Measurements from ENCODE around the gene PBX2.
A peak's percentile ranks its signal among the peaks of the same experiment; 100 is the strongest.
"Not testable (repeated sequence)": the region's sequence is repeated elsewhere in the genome, so short reads cannot be mapped to it uniquely, and the experiment has no call there.

Gene PBX2, protein sequence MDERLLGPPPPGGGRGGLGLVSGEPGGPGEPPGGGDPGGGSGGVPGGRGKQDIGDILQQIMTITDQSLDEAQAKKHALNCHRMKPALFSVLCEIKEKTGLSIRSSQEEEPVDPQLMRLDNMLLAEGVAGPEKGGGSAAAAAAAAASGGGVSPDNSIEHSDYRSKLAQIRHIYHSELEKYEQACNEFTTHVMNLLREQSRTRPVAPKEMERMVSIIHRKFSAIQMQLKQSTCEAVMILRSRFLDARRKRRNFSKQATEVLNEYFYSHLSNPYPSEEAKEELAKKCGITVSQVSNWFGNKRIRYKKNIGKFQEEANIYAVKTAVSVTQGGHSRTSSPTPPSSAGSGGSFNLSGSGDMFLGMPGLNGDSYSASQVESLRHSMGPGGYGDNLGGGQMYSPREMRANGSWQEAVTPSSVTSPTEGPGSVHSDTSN

DNA sequence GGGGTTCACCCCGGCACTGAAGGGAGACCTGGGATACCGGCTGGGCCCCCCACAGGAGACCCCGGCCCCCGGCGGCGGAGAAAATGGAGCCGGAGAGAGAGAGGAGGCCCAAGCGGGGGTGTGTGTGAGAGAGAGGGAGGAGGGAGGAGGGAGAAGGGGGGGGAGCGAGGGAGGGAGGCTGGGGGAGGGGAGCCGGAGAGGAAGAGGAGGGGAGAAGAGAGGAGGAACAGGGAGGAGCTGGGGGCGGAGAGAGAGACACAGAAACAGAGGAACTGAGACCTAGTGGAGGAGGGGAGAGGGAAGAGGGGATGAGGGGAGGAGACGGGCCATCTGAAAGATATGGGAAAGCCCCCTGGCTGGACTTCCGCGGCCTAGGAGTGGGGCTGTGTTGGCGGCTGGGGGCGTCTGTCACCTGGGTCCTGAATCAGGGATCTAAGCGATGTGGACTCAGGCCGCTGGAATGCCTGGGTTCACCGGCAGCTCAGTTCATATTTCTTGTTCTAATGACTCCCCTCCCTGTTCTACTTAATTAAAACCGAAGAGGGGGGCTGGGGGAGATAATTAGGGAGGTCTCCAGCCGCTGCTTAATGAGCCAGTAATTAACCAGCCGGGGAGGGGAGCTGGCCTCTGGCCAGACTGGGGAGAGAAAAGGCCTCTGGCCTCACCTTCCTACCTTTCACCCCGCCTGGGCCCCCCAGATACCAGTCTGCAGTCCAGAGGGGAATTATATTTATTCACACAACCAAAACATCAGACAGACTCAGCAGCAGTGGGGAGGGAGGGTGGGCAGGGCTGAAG is at the start of gene PBX2:
TSS of gene PBX2 (minus strand) at position 149 of the 798 bp plus-strand sequence. CDS start 287 bp downstream, outside the sequence.
- peak; percentile 89 for DNase-seq

DNA sequence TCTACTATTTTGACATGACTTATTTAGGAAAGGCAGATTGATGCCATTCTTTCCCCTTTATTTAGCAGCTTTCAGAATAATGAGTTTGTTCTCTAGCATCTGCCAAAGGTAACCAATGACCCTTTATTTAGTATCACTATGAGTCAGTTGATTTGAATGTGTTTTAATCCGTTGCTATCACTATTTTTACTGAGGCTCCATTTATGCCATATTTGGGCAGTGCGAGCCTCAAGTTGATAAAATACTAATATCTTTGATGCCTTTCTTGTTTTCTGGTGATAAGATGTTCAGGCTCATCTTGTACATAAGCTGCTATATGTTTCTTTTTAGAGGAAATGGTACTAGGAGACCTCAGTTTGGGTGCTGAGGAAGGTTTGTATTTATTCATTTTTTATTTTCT is 49.5 kb upstream of the PBX2 start:
- DNase-seq = no peak

DNA sequence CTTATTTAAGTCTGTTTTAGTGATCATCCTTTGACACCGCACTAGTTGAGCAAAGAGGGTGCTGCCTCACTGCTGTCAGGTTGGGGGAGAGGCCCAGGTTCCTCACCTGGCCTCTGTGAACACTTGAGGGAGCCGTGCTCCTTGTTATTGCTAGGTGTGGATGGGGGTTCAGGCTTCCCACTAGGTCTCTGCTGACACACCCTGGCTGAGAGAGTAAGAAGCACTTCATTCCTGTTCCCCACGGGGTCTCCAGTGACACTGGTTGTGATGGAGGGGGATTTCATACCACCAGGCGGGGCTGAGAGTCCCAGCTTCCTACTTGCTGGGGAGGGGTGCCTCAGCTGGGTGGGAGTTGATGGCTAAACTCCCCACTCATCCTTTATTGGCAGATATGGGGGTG is 44.9 kb upstream of the PBX2 start:
- no peak for DNase-seq

DNA sequence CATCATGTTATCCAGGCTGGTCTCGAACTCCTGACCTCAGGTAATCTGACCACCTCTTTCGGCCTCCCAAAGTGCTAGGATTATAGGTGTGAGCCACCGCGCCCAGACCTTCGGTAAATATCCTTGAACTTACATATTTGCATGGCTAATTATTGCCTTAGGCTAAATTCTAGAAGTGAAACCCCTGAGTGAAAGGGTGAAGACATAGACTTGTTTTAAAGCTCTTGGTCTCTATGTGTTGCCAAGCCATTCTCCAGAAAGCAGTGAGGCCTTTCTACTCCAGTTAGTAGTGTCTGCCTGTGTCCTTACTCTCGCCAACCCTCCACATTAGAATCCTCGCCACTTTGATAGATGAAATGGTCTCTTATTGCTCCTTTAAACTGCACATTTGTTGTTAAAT is 36.4 kb upstream of the PBX2 start:
- no peak for DNase-seq

DNA sequence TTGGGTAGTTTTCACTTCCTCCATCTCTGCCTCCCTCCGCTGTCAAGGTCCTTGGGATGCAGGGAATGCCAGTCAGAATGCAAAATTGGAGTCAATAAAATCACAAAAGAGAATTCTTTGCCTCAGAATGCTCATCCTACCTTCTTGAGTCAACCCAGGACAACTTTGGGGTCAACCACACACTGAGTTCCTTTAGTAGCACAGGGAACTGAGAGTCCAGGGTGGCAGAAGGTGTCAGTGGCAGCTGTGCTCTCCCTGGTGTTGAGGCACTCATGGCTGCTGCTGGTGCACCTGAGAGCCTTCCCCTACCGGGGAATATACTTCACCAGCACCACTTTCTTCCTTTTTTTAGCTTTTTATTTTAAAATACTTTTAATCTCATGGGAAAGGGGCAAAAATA is 34.7 kb upstream of the PBX2 start:
- no peak for DNase-seq

DNA sequence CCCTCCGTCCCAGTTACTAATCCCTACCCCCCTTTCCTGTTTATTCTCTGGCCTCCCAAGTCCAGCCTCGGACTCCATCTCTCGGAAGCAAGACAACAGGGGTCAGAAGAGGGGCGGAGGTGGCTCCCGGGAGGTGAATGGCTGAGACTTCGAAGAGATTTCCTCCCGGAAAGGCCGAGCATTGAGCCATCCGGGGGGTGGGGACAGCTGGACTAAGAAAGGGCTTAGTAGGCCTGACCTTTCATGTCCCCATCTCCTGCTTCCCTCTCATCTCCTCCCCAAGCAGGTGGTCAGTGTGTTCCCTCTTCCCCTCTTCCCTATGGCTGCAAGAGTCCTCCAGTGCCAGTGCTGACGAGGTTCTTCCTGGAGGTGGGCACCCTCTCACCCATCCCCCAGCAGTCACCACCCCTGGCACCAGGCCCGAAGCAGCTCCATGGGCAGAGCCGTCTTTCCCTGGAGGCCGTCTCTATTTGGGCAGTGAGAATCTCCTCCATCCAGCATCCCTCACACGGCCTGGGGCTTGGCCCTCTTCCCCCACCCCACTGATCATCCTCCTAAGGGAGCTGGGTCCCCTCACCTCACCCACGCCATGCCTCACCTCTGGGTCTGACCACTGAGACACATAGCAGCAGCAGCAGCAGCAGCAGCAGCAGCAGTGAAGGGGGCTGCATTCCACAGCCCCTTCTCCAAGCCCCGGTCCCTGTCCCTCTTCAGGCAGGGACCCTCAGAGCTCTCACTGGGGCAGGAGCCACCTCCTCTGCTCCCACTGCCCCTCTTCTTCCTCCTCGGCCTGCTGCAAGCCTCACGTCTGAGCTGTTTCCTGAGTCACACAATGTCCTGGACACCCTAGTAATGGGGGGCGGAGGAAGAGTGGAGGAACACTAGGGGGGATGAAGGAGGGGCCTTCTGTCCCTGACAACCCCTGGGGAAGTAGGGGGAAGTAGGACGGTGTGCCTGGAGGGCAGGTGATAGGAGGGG is 33.5 kb upstream of the PBX2 start, which contains the start of gene NOTCH4:
TSS of gene NOTCH4 (minus strand) at position 810 of the 978 bp plus-strand sequence. CDS start at position 671, 139 bp downstream.
- no peak for DNase-seq

DNA sequence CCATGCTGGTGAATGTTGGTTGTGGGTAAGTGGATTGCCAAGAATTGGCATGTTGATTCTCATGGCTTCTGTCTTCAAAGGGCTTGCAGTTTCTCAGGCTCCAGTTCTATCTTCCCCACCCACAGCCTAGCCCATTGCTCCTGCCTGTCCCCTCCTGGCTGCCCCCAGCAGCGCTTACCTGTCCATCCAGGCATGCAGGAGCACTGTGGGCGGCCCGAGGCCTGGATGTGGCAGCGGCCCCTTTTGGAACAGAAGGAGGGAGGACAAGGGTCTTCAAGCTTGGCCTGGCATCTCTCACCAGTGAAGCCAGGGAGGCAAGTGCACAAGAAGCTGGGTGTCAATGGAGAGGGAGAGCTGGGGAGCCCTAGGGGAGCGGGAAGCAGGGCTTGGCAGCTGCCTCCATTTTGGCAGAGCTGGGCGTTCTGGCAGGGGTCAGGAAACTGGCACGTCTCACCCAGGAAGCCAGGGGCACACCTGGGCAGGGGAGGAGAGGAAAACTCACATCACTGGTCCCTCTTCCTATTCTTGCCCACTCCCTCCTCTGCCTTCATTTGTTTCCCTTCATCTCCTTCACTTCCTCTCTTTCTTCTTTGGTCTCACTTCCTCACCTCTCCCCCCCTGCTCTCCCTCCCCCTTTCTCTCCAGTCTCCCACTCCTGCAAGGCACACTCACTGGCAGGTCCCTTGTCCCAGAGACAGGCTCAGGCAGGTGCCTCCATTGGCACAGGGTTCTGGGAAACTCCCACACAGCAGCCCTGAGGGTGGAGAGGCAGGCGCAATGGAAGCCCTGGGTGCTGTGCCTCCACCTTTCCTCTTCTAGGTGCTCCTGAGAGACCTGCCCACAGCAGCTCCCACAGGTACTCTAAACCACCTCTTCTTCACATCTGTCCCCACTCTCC is 32.6 kb upstream of the PBX2 start:
- DNase-seq = no peak

DNA sequence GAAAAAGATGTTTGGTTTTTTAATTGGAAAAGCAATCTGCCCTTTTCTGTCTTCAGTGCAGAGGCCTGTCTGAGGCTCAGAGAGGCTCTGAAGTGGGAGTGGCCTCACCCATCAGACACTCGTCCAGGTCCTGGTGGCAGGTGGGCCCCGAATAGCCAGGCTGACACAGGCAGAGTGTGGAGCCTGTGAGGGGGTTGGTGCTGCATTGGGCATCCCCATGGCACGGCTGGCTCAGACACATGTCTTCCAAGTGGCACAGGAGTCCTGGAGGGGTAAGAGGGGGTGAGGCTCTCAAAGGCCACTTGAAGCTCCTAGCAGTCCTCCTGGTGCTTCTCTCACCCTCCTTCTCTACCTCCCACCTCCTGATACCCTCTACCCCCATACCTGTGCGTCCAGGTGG is 30.0 kb upstream of the PBX2 start:
- no peak for DNase-seq

DNA sequence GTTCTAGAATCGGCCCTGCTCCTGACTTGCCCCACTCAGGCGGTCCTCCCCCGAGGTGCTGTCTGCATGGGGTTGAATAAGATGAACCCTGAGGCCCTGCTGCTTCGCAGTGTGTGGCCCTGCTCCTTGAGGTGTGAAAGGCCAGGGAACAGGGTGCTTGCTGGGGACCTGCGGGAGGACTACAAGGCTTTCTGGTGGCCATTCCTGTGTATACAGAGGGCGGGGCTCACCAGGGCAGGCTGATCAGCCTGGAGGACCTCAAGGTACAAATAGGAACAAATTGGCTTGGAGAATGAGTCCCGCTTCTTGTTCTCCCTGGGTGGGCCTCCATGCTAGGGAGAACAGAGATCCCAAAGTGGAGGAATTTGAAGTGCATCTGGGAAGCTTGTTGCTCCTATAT is 28.2 kb upstream of the PBX2 start:
- DNase-seq = no peak

DNA sequence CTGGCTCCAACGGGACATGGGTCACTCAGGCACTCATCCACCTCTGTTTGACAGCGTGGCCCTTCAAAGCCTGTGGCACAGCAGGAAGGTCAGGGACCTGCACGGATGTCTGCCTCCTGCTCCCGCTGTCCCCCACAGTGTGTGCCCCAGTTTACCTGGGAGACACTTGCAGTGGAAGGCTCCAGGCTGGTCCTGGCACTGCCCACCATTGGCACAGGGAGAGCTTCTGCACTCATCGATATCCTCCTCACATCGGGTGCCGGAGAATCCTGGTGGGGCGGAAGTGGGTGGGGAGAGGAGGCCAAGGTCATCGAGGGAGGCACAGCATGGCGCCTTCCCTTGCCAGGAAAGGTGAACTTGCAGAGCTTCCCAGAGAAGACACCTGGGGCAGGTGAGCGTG is 27.0 kb upstream of the PBX2 start:
- DNase-seq = no peak

DNA sequence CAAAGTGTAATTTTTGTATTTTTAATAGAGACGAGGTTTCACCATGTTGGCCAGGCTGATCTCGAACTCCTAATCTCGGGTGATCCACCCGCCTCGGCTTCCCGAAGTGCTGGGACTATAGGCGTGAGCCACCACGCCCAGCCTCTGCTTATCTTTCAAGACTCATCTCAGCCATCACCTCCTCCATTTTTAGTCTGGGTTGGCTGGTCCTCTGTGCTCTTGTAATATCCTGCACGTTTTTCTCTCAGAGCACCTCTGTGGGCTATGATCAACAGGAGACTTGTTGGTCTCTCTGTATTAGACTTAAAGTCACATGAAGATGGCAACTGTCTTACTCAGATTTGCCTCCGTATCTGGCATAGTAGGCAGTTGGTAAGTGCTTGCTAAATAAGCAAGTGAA is 26.3 kb upstream of the PBX2 start:
- no peak for DNase-seq

DNA sequence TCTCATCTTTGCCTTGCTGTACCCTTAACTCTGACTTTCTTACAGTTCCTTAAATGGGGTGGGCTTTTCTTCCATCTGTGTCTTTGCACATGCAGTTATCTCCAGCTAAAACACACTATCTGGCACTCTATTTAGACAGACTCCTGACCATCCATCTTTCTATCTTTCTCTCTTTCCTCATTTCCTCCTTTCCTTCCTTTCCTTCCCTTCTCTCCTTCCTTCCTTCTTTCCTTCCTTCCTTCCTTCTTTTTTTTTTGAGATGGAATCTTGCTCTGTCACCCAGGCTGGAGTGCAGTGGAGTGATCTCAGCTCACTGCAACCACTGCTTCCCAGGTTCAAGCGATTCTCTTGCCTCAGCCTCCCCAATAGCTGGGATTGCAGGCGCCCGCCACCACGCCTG is 25.6 kb upstream of the PBX2 start:
- no peak for DNase-seq

DNA sequence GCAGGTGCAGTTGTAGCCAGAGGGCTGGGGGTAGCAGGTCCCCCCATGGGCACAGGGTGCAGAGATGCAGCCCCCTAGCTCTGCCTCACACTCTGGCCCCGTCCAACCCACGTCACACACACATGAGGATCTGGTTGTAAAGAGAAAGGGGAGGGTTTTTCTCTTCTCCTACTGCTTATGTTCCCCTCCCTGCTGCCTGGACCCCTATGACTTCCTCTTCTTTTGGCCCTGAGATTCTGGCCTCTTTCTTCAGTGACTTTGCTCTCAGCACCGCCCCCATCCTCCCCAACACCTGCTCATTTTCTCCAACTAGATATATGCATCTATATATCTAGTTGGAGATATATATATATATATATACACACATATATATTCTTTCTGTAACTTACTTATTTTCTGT is 24.1 kb upstream of the PBX2 start:
- DNase-seq = no peak

DNA sequence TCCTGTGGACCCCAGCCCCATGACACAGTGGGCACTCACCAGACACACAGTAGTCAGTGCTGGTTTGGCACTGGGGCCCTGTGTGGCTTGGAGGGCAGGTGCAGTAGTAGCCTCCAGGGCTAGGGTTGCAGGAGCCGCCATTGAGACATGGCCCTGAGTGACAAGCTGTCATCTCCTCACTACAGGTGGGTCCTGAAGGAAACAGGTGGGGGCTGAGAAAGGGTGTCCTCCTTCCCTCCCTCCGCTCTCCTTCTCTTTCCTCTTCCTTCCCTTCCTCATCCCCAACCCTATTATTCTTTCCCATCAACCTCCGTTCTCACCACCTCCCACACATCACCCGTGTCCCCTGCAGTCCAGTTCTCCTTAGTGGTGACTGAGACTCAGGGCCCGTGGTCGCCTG is 23.6 kb upstream of the PBX2 start:
- DNase-seq = no peak

DNA sequence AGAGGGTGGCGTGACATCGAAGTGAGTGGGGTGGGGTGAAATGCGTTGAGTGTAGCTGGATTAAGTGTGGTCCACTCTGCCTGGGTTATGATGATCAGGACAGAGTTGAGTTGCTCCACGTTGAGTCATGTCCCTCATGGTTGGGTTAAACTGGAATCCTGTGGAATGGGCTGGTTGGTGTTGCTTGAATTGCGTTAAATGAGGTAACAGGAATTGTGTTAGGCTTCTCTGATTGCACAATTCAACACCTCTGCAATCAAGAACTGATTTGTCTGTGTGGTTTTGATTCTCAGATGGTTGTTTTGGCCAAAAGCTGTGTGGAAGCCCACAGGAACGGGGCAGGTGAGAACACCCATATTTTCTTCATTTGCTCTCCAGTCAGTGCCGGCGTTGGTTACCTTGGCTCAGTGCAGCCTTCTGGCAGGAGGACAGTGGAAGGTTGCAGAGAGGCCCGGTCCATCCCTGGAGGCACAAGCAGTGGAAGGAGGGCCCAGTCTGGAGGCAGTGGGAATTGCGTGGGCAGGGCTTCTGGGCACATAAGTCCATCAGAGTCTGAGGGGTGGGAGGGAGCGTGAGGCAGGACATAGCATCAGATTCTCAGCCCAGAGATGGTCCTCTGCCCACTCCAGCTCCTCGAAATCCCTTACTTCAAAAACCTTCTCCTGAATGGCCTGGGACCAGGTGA is 22.2 kb upstream of the PBX2 start:
- no peak for DNase-seq

DNA sequence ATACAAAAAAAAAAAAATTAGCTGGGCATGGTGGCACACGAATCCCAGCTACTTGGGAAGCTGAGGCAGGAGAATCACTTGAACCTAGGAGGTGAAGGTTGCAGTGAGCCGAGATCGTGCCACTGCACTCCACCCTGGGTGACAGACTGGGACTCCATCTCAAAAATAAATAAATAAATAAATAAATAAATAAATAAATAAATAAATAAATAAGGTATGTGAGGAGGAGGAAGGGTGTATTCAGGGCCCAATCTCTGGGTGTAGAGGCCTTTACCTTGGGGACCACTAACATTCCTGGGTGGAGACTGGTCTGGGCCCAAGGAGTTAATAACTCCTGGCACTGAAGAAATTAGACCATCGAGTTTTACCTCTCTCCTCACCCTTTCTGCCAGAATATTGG is 21.4 kb upstream of the PBX2 start:
- not testable (repeated sequence) for DNase-seq

DNA sequence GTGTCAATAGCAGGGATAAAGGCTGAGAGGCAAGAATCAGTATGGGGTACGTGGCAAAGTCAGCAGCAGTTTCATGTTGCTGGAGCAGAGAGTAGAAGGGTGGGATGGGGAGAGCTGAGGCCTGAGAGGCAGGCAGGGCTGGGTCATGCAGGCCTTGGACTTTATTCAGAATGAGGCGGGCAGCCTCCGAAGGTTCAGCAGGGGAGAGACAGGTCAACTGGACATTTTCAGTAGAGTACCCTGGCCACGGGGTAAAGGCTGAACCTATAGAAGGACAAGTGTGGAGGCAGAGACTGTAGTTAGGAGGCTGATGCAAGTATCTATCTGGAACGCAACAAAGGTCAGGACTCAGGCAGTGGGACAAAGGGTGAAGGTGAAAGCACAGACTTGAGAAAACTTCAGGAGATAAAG is 20.2 kb upstream of the PBX2 start:
- no peak for DNase-seq

DNA sequence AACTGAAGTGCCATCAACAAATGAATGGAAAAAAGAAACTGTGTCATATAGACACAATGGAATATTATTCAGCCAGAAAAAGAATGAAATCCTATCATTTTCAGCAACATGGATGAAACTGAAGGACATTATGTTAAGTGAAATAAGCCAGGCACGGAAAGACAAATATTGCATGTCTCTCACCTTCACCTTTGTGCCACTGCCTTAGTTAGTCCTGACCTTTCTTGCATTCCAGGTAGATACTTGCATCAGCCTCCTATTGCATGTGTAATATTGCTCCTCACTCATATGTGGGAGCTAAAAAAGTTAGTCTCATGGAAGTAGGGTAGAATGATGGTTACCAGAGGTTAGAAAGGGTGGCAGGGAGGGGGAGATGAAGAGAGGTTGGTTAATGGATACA is 19.0 kb upstream of the PBX2 start:
- no peak for DNase-seq

DNA sequence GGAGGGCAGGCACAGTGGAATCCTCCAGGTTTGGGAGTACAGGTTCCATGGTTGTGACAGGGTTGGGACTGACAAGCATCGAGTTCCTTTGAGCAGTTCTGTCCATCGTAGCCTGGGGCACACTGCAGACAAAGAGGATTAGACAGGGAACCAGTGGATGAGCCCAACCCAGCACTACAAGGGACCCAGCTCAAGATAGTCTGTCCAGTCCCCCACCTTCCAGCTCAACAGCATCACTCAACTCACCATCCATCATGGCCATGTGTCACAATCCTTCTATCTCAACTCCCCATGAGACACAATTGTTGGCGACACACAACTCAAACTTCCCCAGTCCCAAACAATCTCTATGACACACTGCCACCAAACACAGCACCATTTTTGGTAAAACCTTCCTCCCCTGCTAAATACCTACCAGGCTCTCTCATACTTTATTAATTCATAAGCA is 14.3 kb upstream of the PBX2 start:
- DNase-seq = no peak

DNA sequence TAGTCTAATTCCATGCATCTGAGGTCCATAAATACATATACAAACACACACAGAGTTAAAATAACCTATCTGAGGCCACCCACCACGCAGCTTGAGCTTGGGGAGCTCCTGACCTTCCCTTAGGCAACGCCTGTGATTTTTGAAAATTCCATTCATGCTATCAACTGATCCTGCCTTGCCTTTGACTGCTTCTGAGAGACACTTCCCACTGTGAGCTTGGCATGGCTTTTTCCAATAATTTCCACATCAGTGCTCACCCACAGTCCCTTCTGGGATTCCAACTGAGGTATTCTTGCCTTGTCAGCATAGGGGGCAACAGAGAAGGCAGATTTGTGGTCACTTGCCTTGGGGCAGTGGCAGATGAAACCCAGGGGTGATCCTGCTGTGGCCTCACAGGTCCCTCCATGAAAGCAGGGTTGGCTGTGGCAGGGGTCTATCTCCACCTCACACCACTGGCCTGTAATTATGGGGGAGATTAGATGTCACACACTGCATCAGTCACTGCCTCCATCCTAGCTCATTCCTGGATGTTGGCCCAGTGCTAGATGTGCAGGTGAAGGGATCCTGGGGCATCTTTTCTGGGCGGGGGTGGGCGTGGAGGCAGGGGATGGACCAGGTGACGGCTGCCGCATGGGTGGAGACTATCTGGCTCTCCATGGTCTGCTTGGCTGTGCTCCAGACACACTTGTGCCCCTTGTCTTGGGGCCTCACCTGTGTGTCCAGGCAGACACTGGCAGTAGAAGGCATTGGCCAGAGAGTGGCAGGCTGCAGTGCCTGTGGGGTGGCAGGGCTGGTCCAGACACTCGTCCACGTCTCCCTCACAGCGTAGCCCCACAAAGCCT is 13.6 kb upstream of the PBX2 start:
- DNase-seq = peak; percentile 84

Measured in retina (tissue), 1 donor.